ENCODE measurements around the gene CNMD. TPM values are rescaled to one million over a fixed set of nuclear protein-coding genes. Genes with fewer than 3 reads are reported as not detected.

The CNMD gene
- total and polyA plus RNA-seq, 2 of the 8 experiments (the other 6 are each of a cell fraction or from before 2014, with no cell fraction given): 87.4 to 113 TPM

GRCh38 chr13:52706081-52706480 is 33.5 kb downstream of the CNMD start:
- FAIRE-seq (no peak), DNase-seq (ENCODE audit: low read depth in 1 of 2, low spot score in 2 of 2) (no peak)
- 0 out of 2 replicates have a peak, but pooled peaks cover 2% of the 10 kb centered on the region for H3K23me2 ChIP-seq (ENCODE audit: low read depth, low read length)
- CTCF ChIA-PET (ENCODE audit: partially characterized antibody): interaction anchor here (1.6 kb wide), 1 partner anchor 103 kb away, joined by 9 read pairs; no protein-coding TSS in a partner anchor
- no peaks in the 10 kb centered on the region for H3K27me3 ChIP-seq (replicated peaks in 1 of 4; ENCODE audit: control insufficient read depth in 3 of 4, extremely low read depth in 1 of 4, insufficient read depth in 3 of 4, low read length in 3 of 4)
- WGBS, 2 experiments (ENCODE audit: extremely low coverage in 1 of 2, insufficient coverage in 1 of 2, insufficient read length in 1 of 2, insufficient replicate concordance in 2 of 2, low coverage in 1 of 2, low lambda C conversion rate in 2 of 2, missing lambda C conversion rate in 1 of 2): 83% methylated on average over 3 of the region's 3 CpGs; no CpG with 5 or more reads in 1 of the 2 experiments
- H3K79me2 ChIP-seq (ENCODE audit: control insufficient read depth in 1 of 2, insufficient read depth in 2 of 2, low read length in 2 of 2): no peaks in the 10 kb centered on the region
- no peak overlapping the region for H3K27ac ChIP-seq (ENCODE audit: low read depth, low read length)
- H2BK20ac ChIP-seq (ENCODE audit: low read length): no peak overlapping the region
- peaks cover 0 to 33% (median 7%) of the 10 kb centered on the region in 4 experiments; a peak in 5 of 8 replicates for H3K36me3 ChIP-seq (ENCODE audit: control insufficient read depth in 2 of 4, insufficient read depth in 4 of 4, low read length in 3 of 4)
- peaks cover 0 to 3% (median 1%) of the 10 kb centered on the region in 4 experiments; a peak in 5 of 7 replicates for H3K4me1 ChIP-seq (replicated peaks in 1 of 4; ENCODE audit: control insufficient read depth in 3 of 4, insufficient read depth in 4 of 4, low read length in 3 of 4)
- no peak overlapping the region for H3K14ac ChIP-seq (ENCODE audit: insufficient read length)
- no peak overlapping the region for H3K23ac ChIP-seq (ENCODE audit: insufficient read length)
- H3K4me2 ChIP-seq (ENCODE audit: insufficient read depth in 1 of 2, low read depth in 2 of 2, low read length in 2 of 2): no peak overlapping the region
- no peak overlapping the region for H4K5ac ChIP-seq (ENCODE audit: insufficient read length, low read depth, low read length)
- no peak overlapping the region for H2BK15ac ChIP-seq (ENCODE audit: low read length)
- H3K9me3 ChIP-seq (ENCODE audit: insufficient read depth in 2 of 2, low read depth in 1 of 2, low read length in 1 of 2): no peaks in the 10 kb centered on the region
- POLR2A ChIA-PET (ENCODE audit: partially characterized antibody): interaction anchor here (1.2 kb wide), 1 partner anchor 19 kb away, joined by 3 read pairs; no protein-coding TSS in a partner anchor
- H3K4me3 ChIP-seq (ENCODE audit: extremely low read depth in 1 of 4, insufficient read depth in 2 of 4, low read depth in 3 of 4, low read length in 4 of 4): no peak overlapping the region
- H3K56ac ChIP-seq (replicated peaks; ENCODE audit: insufficient read length, low read depth, low read length): no peak overlapping the region
- no peak overlapping the region for H2BK12ac ChIP-seq (ENCODE audit: low read depth, low read length)
- H3K18ac ChIP-seq (ENCODE audit: extremely low read depth, low read length): no peak overlapping the region
- no peaks in the 10 kb centered on the region for H4K20me1 ChIP-seq (replicated peaks in 1 of 2; ENCODE audit: control insufficient read depth in 1 of 2, insufficient read depth in 2 of 2, low read length in 2 of 2)
- H2AK5ac ChIP-seq (ENCODE audit: low read depth, low read length): no peak overlapping the region
- no peak overlapping the region for H3K4ac ChIP-seq (replicated peaks; ENCODE audit: insufficient read length, low read depth, low read length)
- H2BK120ac ChIP-seq (replicated peaks; ENCODE audit: low read depth, low read length): no peak overlapping the region
- no peak overlapping the region for H4K8ac ChIP-seq (ENCODE audit: extremely low read depth, insufficient read depth, low read length)
- H2AFZ ChIP-seq (ENCODE audit: low read length): no peak overlapping the region
- H4K91ac ChIP-seq (replicated peaks; ENCODE audit: insufficient read length, low read length): no peak overlapping the region
- H3K9ac ChIP-seq (replicated peaks in 1 of 4; ENCODE audit: extremely low read depth in 1 of 4, low read depth in 3 of 4, low read length in 3 of 4): no peak overlapping the region
- H2BK5ac ChIP-seq (ENCODE audit: low read depth, low read length): no peak overlapping the region
- no peaks in the 10 kb centered on the region for H3K79me1 ChIP-seq (ENCODE audit: low read depth, low read length)
- TF ChIP-seq SIN3A (conservative IDR thresholded peaks at IDR 0.05 in 1 of 2, IDR thresholded peaks at IDR 0.05 in 1 of 2; ENCODE audit: low read depth in 1 of 2, low read length in 2 of 2): no peak
- no peak for TF ChIP-seq HDAC2 (IDR thresholded peaks at IDR 0.05; ENCODE audit: borderline replicate concordance in 1 of 2, low read depth in 2 of 2, low read length in 2 of 2)
- no peak for TF ChIP-seq RNF2 (IDR thresholded peaks at IDR 0.05; ENCODE audit: borderline replicate concordance, low read depth, low read length, missing control alignments, poor library complexity, severe bottlenecking)
- no peak for TF ChIP-seq FOSL1 (IDR thresholded peaks at IDR 0.05; ENCODE audit: insufficient read depth, low read depth, low read length)
- TF ChIP-seq, protein P1, sequence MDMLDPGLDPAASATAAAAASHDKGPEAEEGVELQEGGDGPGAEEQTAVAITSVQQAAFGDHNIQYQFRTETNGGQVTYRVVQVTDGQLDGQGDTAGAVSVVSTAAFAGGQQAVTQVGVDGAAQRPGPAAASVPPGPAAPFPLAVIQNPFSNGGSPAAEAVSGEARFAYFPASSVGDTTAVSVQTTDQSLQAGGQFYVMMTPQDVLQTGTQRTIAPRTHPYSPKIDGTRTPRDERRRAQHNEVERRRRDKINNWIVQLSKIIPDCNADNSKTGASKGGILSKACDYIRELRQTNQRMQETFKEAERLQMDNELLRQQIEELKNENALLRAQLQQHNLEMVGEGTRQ (IDR thresholded peaks at IDR 0.05; ENCODE audit: low read length): no peak
- TF ChIP-seq SIX5 (IDR thresholded peaks at IDR 0.05; ENCODE audit: low read depth, low read length): no peak
- TF ChIP-seq RFX5 (IDR thresholded peaks at IDR 0.05; ENCODE audit: borderline replicate concordance, low read depth, low read length): no peak
- TF ChIP-seq GTF2F1 (IDR thresholded peaks at IDR 0.05; ENCODE audit: borderline replicate concordance, low read depth, low read length): no peak
- no peak for TF ChIP-seq CBX8 (IDR thresholded peaks at IDR 0.05; ENCODE audit: borderline replicate concordance, low read depth, low read length)
- no peak for TF ChIP-seq BRCA1 (IDR thresholded peaks at IDR 0.05; ENCODE audit: low read depth, low read length)
- no peak for TF ChIP-seq SRF (IDR thresholded peaks at IDR 0.05; ENCODE audit: low read depth, low read length)
- no peak for TF ChIP-seq BCL11A (IDR thresholded peaks at IDR 0.05; ENCODE audit: low read depth in 2 of 2, low read length in 2 of 2)

All from H1 (cell line).